Fibroblast of lung (primary cell): Measurements from ENCODE around the gene PRRC1.

Experiments
- EZH2 ChIP-seq: IDR thresholded peaks from 2 replicates; pipeline ENCODE4 v1.5.1; 2012; ENCODE audit warnings: low read length, control low read depth, mild to moderate bottlenecking; ENCODE audit errors: missing control alignments
- TF ChIP-seq, protein P1 (sequence below), 2 donors: IDR thresholded peaks in 1 of 2; conservative IDR thresholded peaks in 1 of 2; 1 replicate in 1 of 2; 2 replicates in 1 of 2; pipeline ENCODE4 v1.5.1; 2011 to 2012; ENCODE audit warnings: low read length in 2 of 2, control low read depth in 1 of 2, inconsistent platforms in 1 of 2, low read depth in 1 of 2, mild to moderate bottlenecking in 1 of 2

DNA sequence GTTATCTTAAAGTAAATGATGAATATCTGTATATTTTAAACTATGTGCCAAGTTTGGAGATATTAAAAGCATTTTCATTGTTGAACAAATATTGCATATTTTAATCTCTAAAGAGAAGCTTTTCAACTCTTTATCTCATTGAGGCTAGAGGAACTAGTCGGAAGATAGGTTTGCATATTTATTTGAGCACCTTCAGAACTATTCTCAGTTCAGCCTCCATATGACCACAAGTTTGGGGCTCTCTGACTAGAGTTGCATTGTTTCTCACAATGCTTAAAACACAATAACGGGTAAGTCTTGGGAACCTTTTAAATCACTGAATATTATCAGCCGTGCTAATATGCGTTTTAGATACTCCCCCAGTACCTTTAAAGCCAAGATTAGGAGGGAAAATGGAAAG is 84.2 kb downstream of the PRRC1 start:
- TF ChIP-seq, protein P1, sequence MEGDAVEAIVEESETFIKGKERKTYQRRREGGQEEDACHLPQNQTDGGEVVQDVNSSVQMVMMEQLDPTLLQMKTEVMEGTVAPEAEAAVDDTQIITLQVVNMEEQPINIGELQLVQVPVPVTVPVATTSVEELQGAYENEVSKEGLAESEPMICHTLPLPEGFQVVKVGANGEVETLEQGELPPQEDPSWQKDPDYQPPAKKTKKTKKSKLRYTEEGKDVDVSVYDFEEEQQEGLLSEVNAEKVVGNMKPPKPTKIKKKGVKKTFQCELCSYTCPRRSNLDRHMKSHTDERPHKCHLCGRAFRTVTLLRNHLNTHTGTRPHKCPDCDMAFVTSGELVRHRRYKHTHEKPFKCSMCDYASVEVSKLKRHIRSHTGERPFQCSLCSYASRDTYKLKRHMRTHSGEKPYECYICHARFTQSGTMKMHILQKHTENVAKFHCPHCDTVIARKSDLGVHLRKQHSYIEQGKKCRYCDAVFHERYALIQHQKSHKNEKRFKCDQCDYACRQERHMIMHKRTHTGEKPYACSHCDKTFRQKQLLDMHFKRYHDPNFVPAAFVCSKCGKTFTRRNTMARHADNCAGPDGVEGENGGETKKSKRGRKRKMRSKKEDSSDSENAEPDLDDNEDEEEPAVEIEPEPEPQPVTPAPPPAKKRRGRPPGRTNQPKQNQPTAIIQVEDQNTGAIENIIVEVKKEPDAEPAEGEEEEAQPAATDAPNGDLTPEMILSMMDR (conservative IDR thresholded peaks at IDR 0.05 in 1 of 2, IDR thresholded peaks at IDR 0.05 in 1 of 2; ENCODE audit: low read depth in 1 of 2, low read length in 2 of 2), result no peak
- no peak for TF ChIP-seq EZH2
